Subcutaneous adipose tissue (tissue), 4 donors: Measurements from ENCODE around the gene TRIO. TPM values are rescaled to one million over a fixed set of nuclear protein-coding genes. Genes with fewer than 3 reads are reported as not detected.

Experiments used
- CTCF ChIP-seq: fragments of 450-650 bp; IDR thresholded peaks from one replicate; pipeline ENCODE4 v1.5.1; 2016; ENCODE audit warnings: low read depth, mild to moderate bottlenecking, control low read depth, antibody characterized with exemption, moderate library complexity
- total RNA-seq, 4 donors: library from RNA; depleted of rRNA; stranded (reverse); fragments of >200 nt; gene quantifications; one replicate each; pipeline ENCODE4 v1.1.0, GENCODE V29; 2016

TRIO gene
- total RNA-seq, 4 donors from 2014 or later = 193 to 238 (median 212) TPM

DNA sequence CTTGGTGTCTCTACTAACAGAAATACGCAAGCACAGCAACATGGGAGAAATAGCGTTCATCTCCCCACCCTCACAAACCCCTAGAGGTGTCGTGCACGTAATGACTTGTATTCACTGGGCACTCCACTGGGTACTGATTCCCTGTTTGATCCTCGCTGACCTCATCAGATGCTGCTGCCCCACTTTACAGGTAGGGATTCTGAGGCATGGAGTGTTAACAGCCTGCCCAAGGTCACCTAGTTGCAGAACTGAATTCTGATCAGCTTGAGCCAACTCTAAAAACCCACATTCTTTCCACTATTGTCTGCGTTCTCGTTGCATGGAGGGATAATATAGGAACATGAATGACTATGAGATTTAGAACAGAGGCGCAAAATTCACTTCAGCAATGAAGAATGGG is 96.3 kb downstream of the TRIO start:
- TF ChIP-seq CTCF = no peak

DNA sequence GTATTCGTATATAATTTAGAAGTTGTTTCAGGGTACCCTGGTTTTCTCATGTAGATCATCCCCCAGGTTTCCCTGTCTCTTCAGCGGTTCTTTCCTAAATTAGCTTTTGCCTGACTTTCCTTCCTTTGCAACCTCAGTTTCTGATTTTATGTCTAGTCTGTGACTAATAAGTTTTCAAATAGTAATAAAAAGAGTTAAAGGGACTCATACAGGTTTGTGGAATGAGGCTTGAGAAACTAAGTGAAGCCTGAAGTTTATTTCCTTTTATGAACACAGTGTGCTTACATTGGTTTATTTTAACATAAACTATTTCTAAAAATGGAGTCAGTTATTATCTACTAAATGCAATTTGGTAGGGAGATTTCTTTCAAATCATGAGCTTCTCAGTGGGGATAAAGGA is 96.8 kb downstream of the TRIO start:
- no peak for TF ChIP-seq CTCF

DNA sequence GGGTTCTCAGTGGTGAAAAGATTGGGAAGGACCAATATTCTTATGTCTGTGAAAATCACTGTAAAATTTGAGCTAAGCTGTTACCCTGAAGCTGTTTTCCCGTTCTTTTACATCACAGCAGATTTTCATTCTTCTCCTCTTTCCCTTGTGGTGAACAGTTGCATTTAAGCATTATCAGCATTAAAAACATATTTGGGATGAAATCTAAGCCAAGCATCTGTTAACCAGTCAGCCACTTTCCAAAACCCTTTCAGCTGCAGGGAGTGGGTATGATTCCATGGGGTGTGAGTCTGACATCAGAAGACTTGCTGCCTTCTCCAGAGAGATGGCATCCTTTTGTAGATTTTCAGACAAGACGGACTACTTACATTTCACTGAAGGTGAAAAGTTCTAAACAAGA is 97.2 kb downstream of the TRIO start:
- TF ChIP-seq CTCF = no peak

DNA sequence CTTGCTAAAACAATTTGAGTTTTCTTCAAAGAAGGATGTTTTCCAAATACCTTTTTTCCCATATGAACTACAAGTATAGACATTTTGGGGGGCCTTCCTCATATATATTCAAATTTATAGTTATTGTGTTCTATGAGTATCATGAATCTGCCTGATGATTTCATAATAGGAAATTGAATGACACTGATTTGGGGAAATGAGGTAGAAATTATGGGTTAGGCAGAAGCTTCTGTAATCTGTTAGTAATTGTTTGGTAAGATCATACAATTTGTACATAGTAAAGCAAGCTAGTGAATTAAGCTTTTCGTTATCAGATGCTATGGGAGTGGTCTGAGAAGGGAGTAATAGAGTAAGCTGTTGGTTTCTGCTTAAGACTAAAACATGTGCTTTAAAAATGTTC is 98.0 kb downstream of the TRIO start:
- TF ChIP-seq CTCF = no peak

DNA sequence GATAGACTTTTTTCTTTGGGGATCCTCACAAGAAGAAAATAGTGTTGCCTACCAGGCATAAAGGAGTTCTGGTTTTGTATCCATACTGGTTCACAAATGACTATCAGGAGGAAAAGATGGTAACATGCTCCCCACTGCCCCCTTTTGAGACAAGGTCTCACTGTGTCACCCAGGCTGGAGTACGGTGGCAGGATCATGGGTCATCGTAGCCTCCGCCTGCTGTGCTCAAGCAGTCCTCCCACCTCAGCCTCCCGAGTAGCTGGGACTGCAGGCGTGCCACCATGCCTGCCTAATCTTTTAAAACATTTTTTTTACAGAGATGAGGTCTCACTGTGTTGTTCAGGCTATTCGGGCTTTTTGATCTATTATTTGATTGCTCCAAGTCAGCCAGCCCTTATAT is 99.3 kb downstream of the TRIO start:
- TF ChIP-seq CTCF = no peak

- TF ChIP-seq CTCF = no peak
Observed at GRCh38 chr5:14242871-14243383, 99.8 kb downstream of the TRIO start.

DNA sequence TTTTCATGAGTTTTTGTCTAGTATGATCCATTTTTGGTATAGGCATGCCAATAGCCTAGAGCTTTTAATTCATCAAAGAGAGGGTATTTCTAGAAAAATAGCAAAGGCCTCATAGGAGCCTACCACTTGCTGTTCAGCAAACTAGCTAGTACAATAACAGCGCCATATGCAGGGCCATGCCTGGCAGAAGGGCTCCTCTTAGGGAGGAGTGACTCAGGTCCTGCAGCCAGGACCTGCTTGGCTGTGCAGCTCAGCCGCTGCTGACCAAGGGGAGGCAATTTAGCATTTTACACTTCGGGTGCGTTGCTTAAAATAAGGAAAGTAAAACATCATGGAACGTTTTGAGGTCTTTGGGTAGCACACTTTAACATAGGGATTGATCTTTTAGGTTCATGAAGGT is 100.6 kb downstream of the TRIO start:
- TF ChIP-seq CTCF = no peak
